Suprapubic skin (tissue), 4 donors: ENCODE results near the gene CADPS. TPM values are rescaled to one million over a fixed set of nuclear protein-coding genes. Genes with fewer than 3 reads are reported as not detected.

Source experiments
- DNase-seq, 2 donors: peaks; one replicate each; pipeline ENCODE4 v3.0.0-alpha.2; 2019; ENCODE audit warnings: low spot score in 2 of 2
- H3K27ac ChIP-seq: fragments of 200-600 bp; sonication (generic); one replicate; pipeline ENCODE4 v1.5.1; 2019
- H3K27me3 ChIP-seq: fragments of 200-600 bp; sonication (generic); one replicate; pipeline ENCODE4 v1.5.1; 2019
- H3K36me3 ChIP-seq: fragments of 200-600 bp; sonication (generic); one replicate; pipeline ENCODE4 v1.5.1; 2019
- H3K4me1 ChIP-seq: fragments of 200-600 bp; sonication (generic); one replicate; pipeline ENCODE4 v1.5.1; 2019
- H3K4me3 ChIP-seq: fragments of 200-600 bp; sonication (generic); one replicate; pipeline ENCODE4 v1.5.1; 2019; ENCODE audit warnings: mild to moderate bottlenecking
- H3K9me3 ChIP-seq: fragments of 200-600 bp; sonication (generic); one replicate; pipeline ENCODE4 v1.5.1; 2019
- CTCF ChIP-seq, 2 donors: fragments of 200-600 bp in 1 of 2; fragments of 450-650 bp in 1 of 2; sonication (generic) in 1 of 2; IDR thresholded peaks; one replicate each; pipeline ENCODE4 v1.5.1; 2016 to 2019; ENCODE audit warnings: antibody characterized with exemption in 2 of 2, mild to moderate bottlenecking in 1 of 2, moderate library complexity in 1 of 2
- EP300 ChIP-seq: sonication (generic); formaldehyde crosslinking; IDR thresholded peaks from one replicate; pipeline ENCODE4 v1.6.1; 2017; ENCODE audit warnings: antibody characterized with exemption
- POLR2A ChIP-seq, 2 donors: fragments of 450-650 bp; IDR thresholded peaks; one replicate each; pipeline ENCODE4 v1.6.1; 2017; ENCODE audit warnings: antibody characterized with exemption in 2 of 2, mild to moderate bottlenecking in 2 of 2, moderate library complexity in 2 of 2
- POLR2AphosphoS5 ChIP-seq, 3 donors: sonication (generic); formaldehyde crosslinking; IDR thresholded peaks; one replicate each; pipeline ENCODE4 v1.6.1; 2017; ENCODE audit warnings: antibody characterized with exemption in 3 of 3
- WGBS: methylation state at CpG from one replicate; pipeline ENCODE4 v1.1.5; 2018; 5-methylcytosine and 5-hydroxymethylcytosine counted together
- total RNA-seq, 4 donors: library from RNA; depleted of rRNA; stranded (reverse); fragments of >200 nt; gene quantifications; one replicate each; pipeline ENCODE4 v1.1.0, GENCODE V29; 2016

Gene CADPS
- total RNA-seq, 4 donors from 2014 or later: 0.57 to 3.8 (median 3.0) TPM

GRCh38 chr3:62749657-62750056 is 125.6 kb downstream of the CADPS start:
- Histone ChIP-seq H3K27ac (no peak overlapping the region), H3K9me3 (no peaks in the 10 kb centered on the region), H3K27me3 (no peaks in the 10 kb centered on the region), H3K36me3 (no peaks in the 10 kb centered on the region), H3K4me3 (no peak overlapping the region), H3K4me1 (no peaks in the 10 kb centered on the region)
- WGBS: 71% methylated on average over 2 of the region's 2 CpGs
- TF ChIP-seq POLR2AphosphoS5 (IDR thresholded peaks at IDR 0.05) (no peak), CTCF (IDR thresholded peaks at IDR 0.05) (no peak), EP300 (no peak), POLR2A (IDR thresholded peaks at IDR 0.05) (no peak)
- no peak for DNase-seq

- WGBS: 43% methylated on average over 4 of the region's 4 CpGs
- Histone ChIP-seq H3K36me3 (no peaks in the 10 kb centered on the region), H3K4me1 (no peaks in the 10 kb centered on the region), H3K27me3 (no peaks in the 10 kb centered on the region), H3K9me3 (no peaks in the 10 kb centered on the region), H3K27ac (no peak overlapping the region), H3K4me3 (no peak overlapping the region)
- TF ChIP-seq CTCF (IDR thresholded peaks at IDR 0.05) (no peak), EP300 (no peak), POLR2A (IDR thresholded peaks at IDR 0.05) (no peak), POLR2AphosphoS5 (IDR thresholded peaks at IDR 0.05) (no peak)
- DNase-seq: no peak
Measured at GRCh38 chr3:62749130-62749529, 126.1 kb downstream of the CADPS start.

DNA sequence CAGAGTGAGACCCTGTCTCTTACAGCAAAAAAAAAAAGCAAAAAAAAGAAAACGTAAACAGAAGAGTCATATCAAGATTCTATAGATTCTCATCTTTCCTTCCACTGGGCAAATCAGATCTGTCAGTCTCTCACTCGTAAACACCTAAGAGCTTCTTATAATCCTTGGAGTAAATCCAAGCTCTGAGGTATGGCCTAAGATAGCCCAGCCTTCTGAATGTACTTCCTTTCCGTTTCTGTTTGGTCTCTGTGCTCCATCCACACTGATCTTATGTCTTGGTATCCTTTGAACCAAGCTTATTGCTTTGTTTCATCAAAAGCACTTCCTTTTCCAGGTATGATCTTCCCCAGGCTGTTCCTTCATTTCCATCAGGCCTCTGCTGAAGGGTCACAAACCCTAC is 137.8 kb downstream of the CADPS start:
- no peaks in the 10 kb centered on the region for H3K36me3 ChIP-seq
- no peaks in the 10 kb centered on the region for H3K4me1 ChIP-seq
- no peak overlapping the region for H3K27ac ChIP-seq
- H3K27me3 ChIP-seq: no peaks in the 10 kb centered on the region
- no peak overlapping the region for H3K4me3 ChIP-seq
- no peak for TF ChIP-seq POLR2AphosphoS5 (IDR thresholded peaks at IDR 0.05)
- no peak for TF ChIP-seq CTCF (IDR thresholded peaks at IDR 0.05)
- no peak for TF ChIP-seq POLR2A (IDR thresholded peaks at IDR 0.05)
- no peak for TF ChIP-seq EP300
- WGBS: 68% methylated on average over 3 of the region's 3 CpGs
- no peaks in the 10 kb centered on the region for H3K9me3 ChIP-seq
- DNase-seq: no peak

DNA sequence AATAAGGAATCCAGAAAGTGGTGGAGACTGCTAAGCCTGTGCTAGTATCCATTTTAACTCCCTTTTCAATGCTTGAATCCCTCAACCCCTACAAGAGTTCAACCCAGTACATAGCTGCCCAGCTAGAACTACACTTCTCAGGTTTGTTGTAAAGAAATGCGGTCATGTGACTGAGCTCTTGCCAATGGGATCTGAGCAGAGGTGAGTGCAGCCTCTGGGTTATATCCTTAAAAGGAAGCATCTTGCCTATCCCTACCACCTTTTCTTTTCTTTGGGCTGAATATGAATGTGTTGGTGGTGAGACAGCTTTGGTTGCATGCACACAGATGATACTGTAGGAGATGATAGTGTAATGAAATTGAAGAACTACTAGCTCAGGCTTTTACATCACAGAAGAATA is 139.7 kb downstream of the CADPS start:
- H3K27ac ChIP-seq: no peak overlapping the region
- no peak for TF ChIP-seq CTCF (IDR thresholded peaks at IDR 0.05)
- no peak for TF ChIP-seq POLR2AphosphoS5 (IDR thresholded peaks at IDR 0.05)
- no peak for TF ChIP-seq EP300
- no peak for TF ChIP-seq POLR2A (IDR thresholded peaks at IDR 0.05)
- H3K27me3 ChIP-seq: no peaks in the 10 kb centered on the region
- no peaks in the 10 kb centered on the region for H3K9me3 ChIP-seq
- no peak overlapping the region for H3K4me3 ChIP-seq
- no peak for DNase-seq
- H3K36me3 ChIP-seq: no peaks in the 10 kb centered on the region
- H3K4me1 ChIP-seq: no peaks in the 10 kb centered on the region
- 96% methylated on average over 1 of the region's 1 CpG for WGBS

DNA sequence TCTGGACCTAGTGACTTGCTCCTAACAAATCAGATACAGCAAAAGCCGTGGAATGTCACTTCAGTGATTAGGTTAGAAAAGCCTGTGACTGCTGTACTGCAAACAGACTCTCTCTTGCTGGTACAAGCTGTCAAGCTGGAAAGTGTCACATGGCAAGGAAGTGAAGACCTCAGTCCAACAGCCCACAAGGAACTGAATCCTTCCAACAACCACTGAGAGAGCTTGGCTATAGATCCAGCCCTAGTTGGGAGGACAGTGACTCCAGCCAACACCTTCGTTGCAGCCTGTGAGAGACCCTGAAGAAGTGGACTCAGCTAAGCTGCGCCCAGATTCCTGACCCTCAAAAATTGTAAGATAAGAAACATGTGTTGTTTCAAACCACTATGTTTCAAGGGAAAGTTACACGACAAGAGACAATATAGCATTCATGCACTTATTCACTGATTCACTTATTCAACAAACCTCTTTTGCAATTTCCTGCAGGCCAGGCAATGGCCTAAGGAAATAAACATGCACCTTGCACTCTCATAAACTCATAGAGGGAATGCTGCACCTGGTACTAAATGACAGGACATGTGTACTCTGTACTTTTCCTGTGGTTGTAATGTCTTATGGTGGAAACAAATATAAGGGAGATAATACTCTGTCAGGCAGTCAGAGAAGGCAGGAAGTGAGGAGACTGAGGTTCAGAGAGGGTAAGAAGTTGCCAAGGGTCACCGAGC is 142.9 kb downstream of the CADPS start:
- Histone ChIP-seq H3K4me3 (no peak overlapping the region), H3K27me3 (no peaks in the 10 kb centered on the region), H3K9me3 (no peaks in the 10 kb centered on the region), H3K36me3 (no peaks in the 10 kb centered on the region), H3K4me1 (no peaks in the 10 kb centered on the region), H3K27ac (no peak overlapping the region)
- 85% methylated on average over 5 of the region's 5 CpGs for WGBS
- TF ChIP-seq CTCF (IDR thresholded peaks at IDR 0.05): no peak
- TF ChIP-seq POLR2A (IDR thresholded peaks at IDR 0.05): no peak
- no peak for TF ChIP-seq POLR2AphosphoS5 (IDR thresholded peaks at IDR 0.05)
- TF ChIP-seq EP300: no peak
- no peak for DNase-seq
